Measurements from ENCODE around the gene SERTM2.
"Not testable (repeated sequence)": the region's sequence is repeated elsewhere in the genome, so short reads cannot be mapped to it uniquely, and the experiment has no call there.

The SERTM2 gene

GRCh38 chrX:111507933-111508332 is 3.5 kb upstream of the SERTM2 start:
- no peak for TF ChIP-seq CTCF (IDR thresholded peaks at IDR 0.05; ENCODE audit: low read depth, low read length)

DNA sequence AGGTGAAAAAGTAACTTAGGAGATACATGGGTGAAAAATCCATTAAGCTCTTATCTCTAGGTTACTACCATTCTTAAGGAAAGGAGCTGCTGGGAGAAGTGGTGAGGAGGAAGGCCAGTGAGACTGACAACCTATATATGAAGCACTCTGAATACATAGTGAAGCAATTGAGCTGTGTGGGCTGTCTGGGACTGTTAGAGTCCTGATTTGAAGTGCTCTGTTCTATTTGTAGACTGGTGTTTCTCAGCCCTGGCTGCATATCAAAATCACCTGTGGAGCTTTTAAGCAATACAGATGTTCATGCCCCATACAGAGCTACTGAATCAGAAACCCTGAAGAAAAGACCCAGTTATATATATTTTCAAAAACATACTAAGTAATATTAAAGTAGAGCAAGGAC is 3.9 kb downstream of the SERTM2 start:
- no peak for TF ChIP-seq CTCF (IDR thresholded peaks at IDR 0.05; ENCODE audit: low read depth, low read length)
- DNase-seq (ENCODE audit: extremely low read depth, low read depth) = no peak

More at GRCh38 chrX:111507933-111508332, 3.5 kb upstream of the SERTM2 start:
- DNase-seq (ENCODE audit: extremely low read depth, low read depth) = no peak

DNA sequence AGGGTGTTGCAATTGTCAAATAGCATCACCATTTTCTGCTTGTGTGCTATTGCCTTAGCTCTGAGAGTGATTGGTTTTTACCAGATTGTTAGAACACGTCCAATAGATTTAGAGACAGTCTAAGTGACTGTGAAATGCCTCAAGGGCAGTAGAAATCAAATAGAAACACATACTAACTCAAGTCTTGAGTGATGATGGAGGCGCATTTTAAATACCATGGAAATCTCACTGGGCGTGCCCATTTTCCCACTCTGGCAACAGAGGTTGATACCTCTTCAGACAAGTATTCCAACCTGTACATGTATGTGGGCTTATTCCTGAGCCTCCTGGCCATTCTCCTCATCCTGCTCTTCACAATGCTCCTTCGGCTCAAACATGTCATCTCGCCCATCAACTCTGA is 7.2 kb downstream of the SERTM2 start:
- no peak for DNase-seq (ENCODE audit: extremely low read depth, low read depth)
- TF ChIP-seq CTCF (IDR thresholded peaks at IDR 0.05; ENCODE audit: low read depth, low read length) = no peak

DNA sequence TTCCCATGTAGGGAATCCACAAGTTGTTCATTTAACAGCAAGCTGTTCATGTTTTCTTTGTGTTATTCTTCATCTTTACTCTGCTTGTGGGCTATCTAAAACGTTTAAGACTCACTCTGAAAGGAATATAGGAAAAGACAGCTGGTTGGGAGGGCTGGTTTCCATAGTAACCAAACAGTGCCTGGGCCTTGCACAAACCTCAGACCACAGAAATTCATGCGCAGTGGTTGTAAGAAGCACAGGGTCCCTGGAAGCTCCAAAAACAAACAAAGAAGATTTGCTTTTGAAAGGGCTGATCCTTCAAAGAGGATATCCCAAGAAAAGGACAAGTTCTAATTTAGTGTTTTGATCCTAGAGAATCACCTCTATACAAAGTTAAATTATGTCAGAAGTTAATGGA is 7.8 kb downstream of the SERTM2 start:
- no peak for TF ChIP-seq CTCF (IDR thresholded peaks at IDR 0.05; ENCODE audit: low read depth, low read length)
- DNase-seq (ENCODE audit: extremely low read depth, low read depth) = no peak

- no peak for DNase-seq (ENCODE audit: extremely low read depth, low read depth)
- TF ChIP-seq CTCF (IDR thresholded peaks at IDR 0.05; ENCODE audit: low read depth, low read length) = no peak
These were observed 9.1 kb downstream of the SERTM2 start for GRCh38 chrX:111520506-111520905.

- no peak for DNase-seq (ENCODE audit: extremely low read depth, low read depth)
- TF ChIP-seq CTCF (IDR thresholded peaks at IDR 0.05; ENCODE audit: low read depth, low read length) = no peak
These were observed 9.7 kb downstream of the SERTM2 start for GRCh38 chrX:111521169-111521568.

GRCh38 chrX:111543212-111543741 is 31.8 kb downstream of the SERTM2 start:
- DNase-seq (ENCODE audit: extremely low read depth, low read depth) = no peak
- no peak for TF ChIP-seq CTCF (IDR thresholded peaks at IDR 0.05; ENCODE audit: low read depth, low read length)

- DNase-seq (ENCODE audit: extremely low read depth, low read depth) = not testable (repeated sequence)
These were observed 37.8 kb downstream of the SERTM2 start for GRCh38 chrX:111549235-111549634.
